DMS79 (cell line): ENCODE measurements around the gene TRMT11.
"Not testable (repeated sequence)": the region's sequence is repeated elsewhere in the genome, so short reads cannot be mapped to it uniquely, and the experiment has no call there.

Experiments
- DNase-seq: peaks from one replicate; lab custom pipeline; 2025; lab: John Stamatoyannopoulos, UW

Gene TRMT11

GRCh38 chr6:125986301-125987025, at the start of gene TRMT11:
Gene TRMT11, plus strand, starts transcription at chr6:125986540. Its CDS starts 11 bp downstream, at chr6:125986551.
- peak; percentile 96 for DNase-seq

DNA sequence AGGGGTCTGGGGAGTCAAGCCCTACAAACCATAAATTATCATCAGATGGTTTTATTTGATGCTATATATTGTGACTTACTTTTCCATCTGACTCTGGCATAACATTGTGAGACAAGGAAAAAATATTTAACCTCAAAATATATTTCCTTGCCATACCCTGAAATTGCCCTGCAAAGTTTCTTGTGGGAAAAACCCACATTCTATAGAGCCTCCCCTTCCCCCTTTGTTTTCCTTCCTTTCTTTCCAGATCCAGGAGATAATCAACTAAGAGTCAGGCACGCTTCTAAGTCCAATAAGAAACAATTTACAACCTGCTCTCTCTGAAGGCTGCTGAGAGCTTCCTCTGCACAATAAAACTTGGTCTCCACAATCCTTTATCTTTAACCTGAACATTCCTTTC, 47.3 kb upstream of the TRMT11 start:
- no peak for DNase-seq

DNA sequence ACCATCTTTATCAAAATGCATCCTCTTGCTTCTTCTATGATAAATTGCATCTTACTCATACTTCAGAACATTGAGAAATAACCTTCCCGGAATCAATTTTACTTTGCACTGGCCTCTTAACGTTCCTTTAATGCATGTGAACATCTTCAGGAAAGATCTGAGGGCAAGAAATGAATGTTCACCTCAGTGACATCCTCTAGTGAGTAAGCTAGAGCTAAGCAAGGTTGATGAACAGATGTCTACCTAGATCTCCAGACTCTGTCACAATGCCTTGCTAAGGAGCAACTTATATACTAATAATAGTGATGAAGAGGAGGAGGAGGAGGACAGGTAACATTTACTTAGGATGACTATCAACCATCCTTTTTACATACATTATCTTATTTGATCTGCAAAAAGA, 46.5 kb upstream of the TRMT11 start:
- no peak for DNase-seq

DNA sequence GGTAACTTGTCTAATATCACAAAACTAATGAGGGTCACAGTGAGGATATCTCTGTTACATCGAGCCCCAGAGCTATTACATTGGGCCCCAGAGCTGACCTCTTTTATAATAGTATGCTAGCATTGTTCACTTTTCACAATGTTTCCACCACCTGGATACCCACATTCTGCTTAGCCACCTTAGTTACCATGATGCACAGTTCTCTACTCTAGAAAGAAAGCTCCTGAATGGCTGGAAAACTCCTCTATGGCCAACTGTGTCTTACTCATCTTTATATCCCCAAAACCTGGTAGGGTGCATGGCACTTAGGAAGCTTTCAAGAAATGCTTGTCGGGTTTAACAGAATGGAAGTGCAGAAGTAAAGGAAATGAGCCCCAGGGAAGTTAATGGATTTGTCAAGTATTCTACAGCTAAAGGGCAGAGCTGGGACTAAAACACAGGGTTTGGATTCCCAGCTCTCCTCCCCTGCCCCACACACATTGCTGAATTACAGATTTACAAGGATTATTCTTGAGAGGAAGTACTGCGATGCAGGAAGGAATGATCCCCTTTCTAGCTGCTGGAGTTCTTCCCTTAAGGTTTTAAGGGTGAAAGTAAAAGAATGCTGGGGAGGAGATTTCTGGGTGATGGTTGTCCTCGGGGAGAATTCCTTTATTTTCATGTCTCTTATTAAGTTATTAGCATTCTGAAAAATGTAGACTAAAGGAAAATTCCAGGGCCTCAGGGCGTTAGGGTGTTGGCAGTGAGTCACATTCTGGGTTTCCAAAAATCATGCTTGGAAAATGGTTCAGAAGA, 45.9 kb upstream of the TRMT11 start:
- no peak for DNase-seq

DNA sequence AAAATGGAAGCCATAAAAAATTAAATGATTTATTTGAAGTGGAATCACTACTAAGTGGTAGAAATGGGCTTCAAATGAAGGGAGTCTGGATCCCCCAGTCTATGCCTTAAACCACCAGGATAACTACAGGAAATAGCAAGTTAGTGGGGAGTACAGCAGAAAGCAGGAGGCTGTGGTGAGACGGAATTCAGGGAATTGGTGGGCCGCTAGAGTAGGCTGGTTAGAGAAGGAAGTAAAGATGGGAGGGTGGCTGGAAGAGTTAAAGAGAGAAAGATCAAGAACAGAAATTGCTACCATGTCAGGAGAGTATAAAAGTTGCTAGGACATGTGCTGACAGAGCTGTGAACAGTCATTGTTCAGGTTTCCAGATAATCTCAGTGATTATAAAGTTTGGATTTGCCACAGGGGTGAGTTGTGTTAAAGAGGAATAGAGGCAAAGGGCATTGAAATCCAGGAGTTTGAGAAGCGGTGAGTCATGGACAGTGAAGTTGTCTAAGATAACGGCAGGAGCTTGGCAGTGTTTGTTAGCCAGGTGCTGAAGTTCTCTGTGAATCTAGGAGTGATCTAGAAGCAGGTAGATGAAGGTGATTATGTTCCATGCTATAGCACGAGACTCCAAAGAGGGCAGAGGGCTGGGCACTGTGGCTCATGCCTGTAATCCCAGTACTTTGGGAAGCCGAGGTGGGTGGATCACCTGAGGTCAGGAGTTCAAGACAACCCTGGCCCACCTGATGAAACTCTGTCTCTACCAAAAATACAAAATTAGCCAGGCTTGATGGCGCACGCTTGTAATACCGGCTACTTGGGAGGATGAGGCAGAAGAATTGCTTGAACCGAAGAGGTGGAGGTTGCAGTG, 43.4 kb upstream of the TRMT11 start:
- DNase-seq, result no peak

GRCh38 chr6:125943528-125944433, 42.6 kb upstream of the TRMT11 start:
- no peak for DNase-seq

DNA sequence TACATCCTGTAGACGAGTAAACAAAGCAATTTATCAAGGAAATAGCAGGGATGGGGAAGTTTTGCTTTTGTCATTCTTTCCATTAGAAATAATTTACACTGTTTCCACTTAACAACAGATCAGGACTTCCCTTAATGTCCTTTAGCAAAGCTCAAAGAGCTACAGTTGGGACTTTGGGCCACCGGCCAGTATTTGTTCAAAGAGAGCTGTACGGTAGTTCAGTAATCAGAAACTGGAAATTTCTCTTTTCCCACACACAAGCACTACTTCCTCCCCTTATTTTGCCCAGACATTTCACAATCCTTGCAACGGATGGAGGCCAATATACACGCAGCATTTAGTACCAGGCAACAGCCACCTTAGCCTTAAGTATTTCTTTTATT, 41.9 kb upstream of the TRMT11 start:
- no peak for DNase-seq

- DNase-seq, result no peak
These were observed 41.4 kb upstream of the TRMT11 start for GRCh38 chr6:125944896-125945295.

- DNase-seq, result no peak
These were observed 40.8 kb upstream of the TRMT11 start for GRCh38 chr6:125945378-125946141.

DNA sequence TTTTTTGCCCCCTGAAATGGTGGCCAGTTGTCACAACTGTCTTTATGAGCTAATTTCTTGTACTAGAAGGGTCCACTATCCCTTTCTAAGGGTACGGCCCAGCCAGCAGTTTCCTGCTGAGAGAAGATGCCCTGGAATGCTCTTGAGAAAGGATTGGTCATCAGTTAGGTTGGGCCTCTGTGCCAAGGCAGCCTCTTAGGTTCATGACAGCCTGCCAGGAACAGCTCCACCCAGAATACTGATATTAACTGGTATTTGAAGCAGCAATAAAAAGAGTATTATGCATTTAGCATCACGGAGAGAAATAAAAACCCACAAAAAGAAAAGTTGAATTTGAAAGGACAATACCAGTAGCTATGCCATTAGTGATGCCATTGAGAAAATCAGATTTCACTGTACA, 38.7 kb upstream of the TRMT11 start:
- no peak for DNase-seq

DNA sequence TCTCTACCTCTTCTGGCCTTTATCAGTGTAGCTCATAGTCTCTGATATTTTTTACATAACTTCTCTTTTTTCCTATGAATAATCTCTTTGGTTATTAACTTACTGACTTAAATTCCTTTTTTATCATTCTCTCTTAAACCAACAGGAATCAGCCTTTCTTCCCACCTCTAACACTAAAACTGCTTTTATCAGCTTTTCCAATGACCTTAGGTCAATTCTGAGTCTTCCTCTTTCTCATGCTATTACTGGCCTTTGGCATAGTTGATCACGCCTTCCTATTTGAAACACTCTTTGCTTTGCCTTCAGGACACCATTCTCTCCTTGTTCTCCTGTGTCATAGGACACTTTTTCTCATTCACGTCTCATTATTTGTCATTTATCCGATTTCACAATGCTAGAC, 37.9 kb upstream of the TRMT11 start:
- no peak for DNase-seq

GRCh38 chr6:125949069-125949468, 37.3 kb upstream of the TRMT11 start:
- DNase-seq, result no peak

- no peak for DNase-seq
These were observed 36.0 kb upstream of the TRMT11 start for GRCh38 chr6:125950293-125950692.

GRCh38 chr6:125950716-125951115, 35.6 kb upstream of the TRMT11 start:
- DNase-seq, result not testable (repeated sequence)

DNA sequence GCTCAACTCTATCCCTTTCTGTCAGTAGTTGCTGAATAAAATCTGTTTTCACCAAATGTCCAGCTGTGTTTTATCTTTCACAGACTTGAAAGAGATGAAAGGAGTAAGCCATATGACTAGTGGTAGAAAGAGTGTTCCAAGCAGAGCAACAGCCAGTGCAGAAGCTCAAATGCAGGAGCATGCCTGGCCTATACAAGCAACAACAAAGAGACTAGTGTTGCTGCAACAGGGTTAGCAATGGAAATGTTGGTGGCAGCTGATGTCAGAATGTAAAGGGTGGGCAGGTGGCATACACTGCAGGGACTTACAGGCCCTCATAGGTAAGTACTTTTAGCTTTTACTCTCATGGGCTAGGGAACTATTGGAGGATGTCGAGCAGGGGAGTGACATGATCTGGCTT, 35.0 kb upstream of the TRMT11 start:
- no peak for DNase-seq

DNA sequence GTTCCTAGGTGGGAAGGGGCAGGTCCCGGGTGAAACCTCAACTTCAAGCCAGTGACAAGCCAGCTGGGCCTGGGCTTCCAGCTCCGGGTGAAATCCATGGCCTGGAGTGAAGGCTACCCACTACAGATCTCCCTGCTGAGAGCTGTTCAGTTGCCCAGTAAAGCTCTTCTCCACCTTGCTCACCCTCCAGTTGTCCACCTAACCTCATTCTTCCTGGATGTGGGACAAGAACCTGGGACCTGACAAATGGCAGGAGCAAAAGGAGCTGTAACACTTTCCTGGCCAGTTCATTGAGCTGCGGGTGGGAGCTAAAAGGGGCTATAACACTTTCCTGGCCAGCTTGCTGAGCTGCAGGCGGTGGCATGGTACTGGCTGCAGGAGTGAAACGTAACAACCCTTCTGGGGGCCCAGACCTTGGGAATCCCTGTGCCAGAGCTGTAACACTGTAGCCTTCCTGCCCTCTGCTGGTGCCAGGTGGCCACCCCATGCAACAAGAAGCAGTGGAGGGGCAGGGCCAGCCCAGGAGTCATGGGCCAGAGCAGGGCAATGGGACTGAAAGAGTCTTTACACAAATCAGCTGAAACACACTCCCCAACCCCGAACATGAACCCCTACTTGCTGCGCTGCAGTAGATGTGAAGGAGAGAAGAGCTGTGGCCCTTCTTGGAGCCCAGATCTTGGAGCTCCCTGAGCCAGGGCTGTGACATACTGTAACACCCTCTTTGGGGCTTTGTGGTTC, 33.4 kb upstream of the TRMT11 start:
- DNase-seq, result no peak

- DNase-seq, result no peak
These were observed 32.9 kb upstream of the TRMT11 start for GRCh38 chr6:125953502-125953875.

DNA sequence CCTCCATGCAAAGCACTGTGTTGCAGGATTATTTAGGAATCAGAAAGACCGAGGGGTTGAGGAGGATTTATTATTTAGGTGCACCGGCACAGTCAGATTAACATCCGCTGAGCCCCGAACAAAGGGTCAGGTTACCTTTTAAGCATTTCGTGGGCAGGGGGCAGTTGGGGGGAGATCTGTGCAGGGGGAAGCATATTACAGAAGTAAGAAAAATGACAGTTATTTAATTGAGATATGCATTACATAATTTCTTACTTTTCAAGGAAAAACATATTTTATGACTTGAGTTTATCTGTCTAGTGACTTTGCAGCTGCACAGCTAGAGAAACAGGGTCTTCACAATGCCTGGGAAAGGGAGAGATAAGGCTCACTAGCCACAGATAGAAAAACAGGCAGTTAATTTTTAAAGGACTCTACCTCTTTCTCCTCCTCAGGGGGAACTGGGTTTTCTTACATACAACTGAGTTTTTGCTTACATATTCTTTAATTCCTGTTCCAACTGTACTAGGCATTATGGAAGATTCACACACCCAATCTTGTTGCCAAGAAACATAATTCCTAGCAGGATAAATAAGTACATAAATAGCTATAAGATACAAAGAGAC, 31.5 kb upstream of the TRMT11 start:
- no peak for DNase-seq

DNA sequence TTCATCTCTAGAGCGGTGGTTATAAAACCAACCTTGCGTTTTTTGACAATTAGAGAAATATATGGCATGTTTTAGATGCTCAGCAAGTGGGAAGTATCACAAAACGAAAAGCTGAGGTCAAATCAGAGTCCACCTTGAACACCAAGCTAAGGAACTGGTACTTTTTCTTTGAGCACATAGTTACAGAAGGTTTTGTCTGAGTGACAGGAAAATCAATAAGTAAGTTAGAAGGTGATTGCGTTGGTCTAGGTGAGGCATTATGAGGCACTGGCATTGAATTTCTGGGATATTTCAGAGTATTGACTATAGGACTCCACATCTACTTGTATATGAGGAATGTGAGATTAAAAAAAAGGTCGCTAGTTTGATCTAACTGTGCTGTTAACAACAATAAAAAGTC, 30.4 kb upstream of the TRMT11 start:
- no peak for DNase-seq
